Ectodermal cell (in vitro differentiated cells): ENCODE data around the gene ADAMTS2.

Experiments
- H3K27ac ChIP-seq: 2 replicates; pipeline ENCODE4 v1.7.0; 2013; ENCODE audit warnings: mild to moderate bottlenecking, low read depth, low read length; ENCODE audit not compliant: insufficient read depth, poor library complexity, severe bottlenecking
- H3K27me3 ChIP-seq: 2 replicates; pipeline ENCODE4 v1.7.0; 2013; ENCODE audit warnings: mild to moderate bottlenecking, low read length; ENCODE audit not compliant: insufficient read depth, control insufficient read depth, poor library complexity, severe bottlenecking
- H3K36me3 ChIP-seq: one replicate; pipeline ENCODE4 v1.7.0; 2013; ENCODE audit warnings: low read length; ENCODE audit not compliant: control insufficient read depth, insufficient read depth
- H3K4me1 ChIP-seq: one replicate; pipeline ENCODE4 v1.7.0; 2013; ENCODE audit warnings: low read length; ENCODE audit not compliant: control insufficient read depth, insufficient read depth
- H3K4me3 ChIP-seq: 2 replicates; pipeline ENCODE4 v1.7.0; 2013; ENCODE audit warnings: low read depth, low read length, control low read depth; ENCODE audit not compliant: insufficient read depth
- H3K9me3 ChIP-seq: 2 replicates; pipeline ENCODE4 v1.7.0; 2013; ENCODE audit warnings: mild to moderate bottlenecking, low read length, moderate library complexity; ENCODE audit not compliant: control insufficient read depth
- WGBS, 2 experiments: methylation state at CpG; one replicate each; pipeline ENCODE4 v1.1.7; 2013; ENCODE audit warnings: missing lambda C conversion rate in 2 of 2; 5-methylcytosine and 5-hydroxymethylcytosine counted together

ADAMTS2 gene

DNA sequence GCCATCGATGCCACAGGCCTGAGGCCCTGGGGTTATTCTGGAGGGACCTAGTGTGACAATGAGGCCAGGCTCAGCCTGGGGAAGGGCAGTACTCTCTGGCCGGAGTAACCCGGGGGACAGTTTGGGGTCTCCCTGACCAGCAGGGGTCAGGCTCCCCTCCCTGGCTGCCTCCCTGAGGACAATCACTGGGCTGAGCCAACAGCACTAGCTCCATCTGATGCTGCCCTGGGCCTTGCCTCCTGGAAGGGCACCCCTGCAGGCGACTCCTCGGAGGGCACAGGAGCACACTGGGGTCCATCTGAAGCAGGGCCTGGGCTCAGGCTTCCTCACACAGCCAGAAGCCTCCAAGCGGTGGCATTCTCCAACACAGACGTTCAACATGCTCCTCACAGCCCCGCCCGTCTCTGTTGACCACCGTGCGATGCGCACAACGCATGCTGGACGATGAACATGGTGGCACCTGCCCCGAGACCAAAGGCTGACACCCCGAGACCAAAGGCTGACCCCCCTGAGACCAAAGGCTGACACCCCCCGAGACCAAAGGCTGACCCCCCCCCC lies 68.3 kb downstream of the ADAMTS2 start:
- H3K4me1 ChIP-seq, result peaks cover 13% of the 10 kb centered on the region
- H3K27ac ChIP-seq, result no peak overlapping the region
- H3K36me3 ChIP-seq, result no peaks in the 10 kb centered on the region

GRCh38 chr5:179275941-179276837 lies 69.1 kb downstream of the ADAMTS2 start:
- no peaks in the 10 kb centered on the region for H3K9me3 ChIP-seq
- H3K4me3 ChIP-seq, result no peak overlapping the region
- H3K27me3 ChIP-seq, result no peaks in the 10 kb centered on the region
- no peaks in the 10 kb centered on the region for H3K36me3 ChIP-seq
- peaks cover 19% of the 10 kb centered on the region for H3K4me1 ChIP-seq
- no peak overlapping the region for H3K27ac ChIP-seq
- 92 to 93% methylated on average over 23 of the region's 23 CpGs for WGBS, 2 experiments

More for the DNA sequence above, 68.3 kb downstream of the ADAMTS2 start:
- Histone ChIP-seq H3K4me3 (no peak overlapping the region), H3K9me3 (no peaks in the 10 kb centered on the region), H3K27me3 (no peaks in the 10 kb centered on the region)
- WGBS, 2 experiments, result 92 to 93% methylated on average over 16 of the region's 17 CpGs

GRCh38 chr5:179275381-179275878 lies 69.8 kb downstream of the ADAMTS2 start:
- Histone ChIP-seq H3K9me3 (no peaks in the 10 kb centered on the region), H3K27me3 (no peaks in the 10 kb centered on the region), H3K36me3 (no peaks in the 10 kb centered on the region), H3K4me1 (peaks cover 19% of the 10 kb centered on the region), H3K27ac (no peak overlapping the region), H3K4me3 (no peak overlapping the region)
- 94 to 97% methylated on average over 15 of the region's 15 CpGs for WGBS, 2 experiments

DNA sequence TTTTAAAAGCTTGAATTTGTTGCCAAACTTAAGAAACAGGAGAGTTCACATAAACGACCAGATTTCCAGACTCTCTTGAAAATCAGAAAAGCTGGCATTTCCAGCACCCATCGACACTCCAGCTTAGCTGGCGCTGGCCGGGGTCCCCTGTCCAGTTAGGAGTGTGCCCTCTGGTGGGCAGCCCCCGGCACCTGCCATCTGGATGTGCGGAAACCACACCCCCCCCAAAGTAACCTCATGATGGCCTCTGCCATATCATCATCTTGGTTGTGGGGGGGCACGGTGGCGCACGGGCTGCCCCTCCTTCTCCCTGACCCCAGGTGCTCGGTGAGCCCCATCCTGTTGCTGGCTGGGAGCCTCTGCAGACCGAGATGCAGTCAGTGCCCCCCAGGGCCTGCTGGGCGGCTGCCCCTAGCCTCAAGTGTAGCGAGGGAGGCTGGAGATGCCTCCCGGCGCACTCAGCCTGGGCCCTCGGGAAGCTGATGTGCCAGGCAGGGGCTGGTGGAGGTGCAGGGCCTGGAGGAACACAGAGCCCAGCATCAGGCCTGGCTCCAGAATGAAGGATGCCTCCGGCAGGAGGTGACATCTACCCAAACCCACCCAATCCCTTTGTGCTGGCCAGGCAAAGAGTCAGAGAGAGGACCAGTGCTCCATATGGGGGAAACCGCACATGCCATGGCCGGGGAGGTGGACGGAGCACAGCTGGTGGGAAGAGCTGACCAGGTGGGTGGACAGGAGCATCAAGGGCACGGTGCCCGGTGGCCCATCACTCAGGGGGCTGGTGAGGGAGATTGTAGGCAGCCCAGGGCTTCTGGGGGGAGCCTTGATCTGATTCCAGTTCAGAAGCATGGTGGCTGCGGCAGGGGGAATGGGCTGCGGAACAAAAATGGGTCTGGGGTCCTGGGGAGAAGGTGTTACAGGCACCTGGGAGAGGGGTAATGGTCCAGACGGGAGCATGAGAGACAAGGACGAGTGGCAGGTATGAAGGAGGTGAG lies 70.6 kb downstream of the ADAMTS2 start:
- WGBS, 2 experiments, result 92 to 93% methylated on average over 26 of the region's 26 CpGs
- H3K9me3 ChIP-seq, result no peaks in the 10 kb centered on the region
- no peak overlapping the region for H3K27ac ChIP-seq
- peaks cover 19% of the 10 kb centered on the region for H3K4me1 ChIP-seq
- no peak overlapping the region for H3K4me3 ChIP-seq
- no peaks in the 10 kb centered on the region for H3K36me3 ChIP-seq
- H3K27me3 ChIP-seq, result no peaks in the 10 kb centered on the region

- no peaks in the 10 kb centered on the region for H3K9me3 ChIP-seq
- WGBS, 2 experiments, result 87 to 89% methylated on average over 10 of the region's 10 CpGs
- H3K36me3 ChIP-seq, result no peaks in the 10 kb centered on the region
- no peak overlapping the region for H3K4me3 ChIP-seq
- no peak overlapping the region for H3K27ac ChIP-seq
- no peaks in the 10 kb centered on the region for H3K27me3 ChIP-seq
- peaks cover 19% of the 10 kb centered on the region for H3K4me1 ChIP-seq
Measured at GRCh38 chr5:179273441-179274145, 71.7 kb downstream of the ADAMTS2 start.

DNA sequence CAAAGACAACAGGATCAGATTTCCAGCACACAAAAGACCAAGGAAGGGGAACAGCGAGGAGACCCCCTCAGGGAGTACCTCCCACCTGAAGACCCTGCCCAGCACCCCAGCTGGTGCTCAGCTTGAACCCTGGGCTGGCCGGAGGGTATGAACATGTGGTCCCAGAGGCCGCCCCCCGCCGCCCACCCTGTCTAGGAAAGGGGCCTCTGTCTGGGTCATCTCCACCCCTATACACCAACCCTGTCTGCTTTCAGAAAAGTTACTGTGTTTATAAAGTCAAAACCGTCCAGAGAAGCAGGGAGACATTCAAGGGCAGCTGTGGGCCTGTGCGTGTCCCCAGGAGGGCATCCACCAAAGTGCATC lies 72.2 kb downstream of the ADAMTS2 start:
- Histone ChIP-seq H3K36me3 (no peaks in the 10 kb centered on the region), H3K9me3 (no peaks in the 10 kb centered on the region), H3K4me1 (peaks cover 19% of the 10 kb centered on the region), H3K27me3 (no peaks in the 10 kb centered on the region), H3K27ac (no peak overlapping the region), H3K4me3 (no peak overlapping the region)
- 75 to 77% methylated on average over 7 of the region's 7 CpGs for WGBS, 2 experiments

DNA sequence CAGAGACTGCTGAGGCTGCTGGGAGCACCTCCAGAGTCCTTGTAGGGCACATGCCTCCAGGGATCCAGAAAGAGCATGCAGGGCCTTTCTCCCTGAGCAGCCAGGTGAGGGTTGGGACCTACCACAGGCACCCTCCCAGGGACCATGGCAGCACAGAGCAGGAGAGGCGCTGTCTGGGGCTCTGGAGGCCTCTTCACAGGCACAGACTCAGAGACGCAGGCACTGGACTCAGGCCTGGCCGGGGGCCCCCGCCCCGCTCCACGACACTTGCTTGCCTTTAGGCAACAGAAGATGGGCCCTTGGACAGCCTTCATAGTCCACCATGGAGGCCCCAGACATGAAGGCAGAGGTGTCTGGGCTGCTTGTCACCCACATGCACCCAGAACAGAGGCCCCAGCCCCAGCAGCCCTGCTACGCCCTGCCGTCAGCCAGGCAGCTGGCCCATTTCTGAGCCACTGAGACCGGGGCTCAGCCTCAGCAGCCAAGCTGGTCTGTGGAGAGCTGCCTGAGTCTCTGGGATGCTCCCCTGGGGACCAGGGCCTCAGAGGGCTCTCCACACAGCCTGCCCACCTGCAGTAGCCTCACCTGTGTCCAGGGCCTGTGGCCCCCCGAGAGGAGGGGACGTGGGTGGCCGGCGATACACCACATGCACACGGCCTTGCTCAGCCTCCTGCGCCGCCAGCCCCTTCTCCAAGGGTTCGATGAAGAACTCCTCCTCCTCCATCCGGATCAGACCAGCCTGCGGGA lies 72.8 kb downstream of the ADAMTS2 start:
- H3K4me3 ChIP-seq, result no peak overlapping the region
- 82 to 85% methylated on average over 19 of the region's 19 CpGs for whole genome bisulfite sequencing, 2 experiments

DNA sequence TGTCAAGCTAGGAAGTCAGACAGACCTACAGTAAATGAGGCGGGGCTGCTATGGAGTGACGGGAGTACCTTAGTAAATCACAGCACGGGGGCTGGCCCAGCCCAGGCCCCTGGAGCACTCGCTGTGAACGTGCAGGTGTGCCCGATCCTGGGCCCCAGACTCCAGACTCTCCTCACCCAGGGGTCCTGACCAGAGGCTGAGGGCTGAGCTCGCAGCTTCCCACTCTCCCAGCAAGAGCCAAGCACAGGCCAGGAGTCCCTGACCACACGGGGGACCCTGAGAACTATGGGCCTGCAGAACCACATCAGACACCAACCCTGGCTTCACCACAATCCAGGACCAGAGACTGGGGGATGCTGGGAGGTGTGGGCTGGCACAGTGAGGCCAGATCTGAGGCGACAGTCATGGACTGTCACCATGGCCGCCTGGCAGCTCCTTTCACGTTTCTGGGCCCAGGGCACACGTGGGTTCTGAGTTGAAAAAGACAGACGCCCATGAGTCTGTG lies 73.4 kb downstream of the ADAMTS2 start:
- H3K27ac ChIP-seq, result no peak overlapping the region
- H3K36me3 ChIP-seq, result no peaks in the 10 kb centered on the region
- peaks cover 19% of the 10 kb centered on the region for H3K4me1 ChIP-seq
- WGBS, 2 experiments, result 93% methylated on average over 13 of the region's 13 CpGs
- no peaks in the 10 kb centered on the region for H3K9me3 ChIP-seq
- no peak overlapping the region for H3K4me3 ChIP-seq
- H3K27me3 ChIP-seq, result no peaks in the 10 kb centered on the region

More for the DNA sequence above, 72.8 kb downstream of the ADAMTS2 start:
- Histone ChIP-seq H3K9me3 (no peaks in the 10 kb centered on the region), H3K4me1 (peaks cover 19% of the 10 kb centered on the region), H3K27ac (no peak overlapping the region), H3K36me3 (no peaks in the 10 kb centered on the region), H3K27me3 (no peaks in the 10 kb centered on the region)

GRCh38 chr5:179271428-179271734 lies 73.9 kb downstream of the ADAMTS2 start:
- Histone ChIP-seq H3K4me1 (peaks cover 22% of the 10 kb centered on the region), H3K27me3 (no peaks in the 10 kb centered on the region)

More at GRCh38 chr5:179271428-179271734, 73.9 kb downstream of the ADAMTS2 start:
- Histone ChIP-seq H3K4me3 (no peak overlapping the region), H3K9me3 (no peaks in the 10 kb centered on the region), H3K27ac (no peak overlapping the region), H3K36me3 (no peaks in the 10 kb centered on the region)
- 90 to 91% methylated on average over 8 of the region's 8 CpGs for WGBS, 2 experiments
